Thyroid gland (tissue), 4 donors: Measurements from ENCODE around the gene CD209. TPM values are rescaled to one million over a fixed set of nuclear protein-coding genes. Genes with fewer than 3 reads are reported as not detected.

Experiments used
- DNase-seq, 2 donors: peaks; one replicate each; pipeline ENCODE4 v3.0.0-alpha.2; 2019
- H3K27ac ChIP-seq, 3 donors: fragments of 200-600 bp; sonication (generic); 1 replicate in 2 of 3; 2 replicates in 1 of 3; pipeline ENCODE4 v1.5.1; 2016 to 2019; ENCODE audit warnings: mild to moderate bottlenecking in 1 of 3, moderate library complexity in 1 of 3
- H3K27me3 ChIP-seq: fragments of 200-600 bp; sonication (generic); one replicate; pipeline ENCODE4 v1.5.1; 2019
- H3K36me3 ChIP-seq, 2 donors: fragments of 200-600 bp; sonication (generic); one replicate each; pipeline ENCODE4 v1.5.1; 2016 to 2019
- H3K4me1 ChIP-seq, 2 donors: fragments of 200-600 bp; sonication (generic); one replicate each; pipeline ENCODE4 v1.5.1; 2017 to 2019
- H3K4me3 ChIP-seq, 3 donors: fragments of 200-600 bp; sonication (generic); replicated peaks in 1 of 3; 1 replicate in 2 of 3; 2 replicates in 1 of 3; pipeline ENCODE4 v1.5.1; 2016; ENCODE audit warnings: mild to moderate bottlenecking in 1 of 3
- H3K9me3 ChIP-seq: fragments of 200-600 bp; sonication (generic); one replicate; pipeline ENCODE4 v1.5.1; 2017
- CTCF ChIP-seq, 6 experiments: fragments of 200-600 bp in 3 of 6; fragments of 450-650 bp in 3 of 6; sonication (generic) in 3 of 6; IDR thresholded peaks; one replicate each; pipeline ENCODE4 v1.5.1; 2016 to 2019; ENCODE audit warnings: antibody characterized with exemption in 6 of 6, mild to moderate bottlenecking in 2 of 6, inconsistent platforms in 1 of 6, moderate library complexity in 1 of 6
- POLR2A ChIP-seq, 2 donors: fragments of 450-650 bp; IDR thresholded peaks; one replicate each; pipeline ENCODE4 v1.6.1; 2017; ENCODE audit warnings: antibody characterized with exemption in 2 of 2, mild to moderate bottlenecking in 2 of 2, moderate library complexity in 1 of 2
- WGBS, 2 donors: methylation state at CpG; one replicate each; pipeline ENCODE4 v1.1.5; 2017; 5-methylcytosine and 5-hydroxymethylcytosine counted together
- intact Hi-C: fragments of 100-400 bp; cut with DNase I; formaldehyde crosslinking; loops from one replicate; pipeline ENCODE4 v1.15.1; 2023
- total RNA-seq, 4 donors: library from RNA; depleted of rRNA; stranded (reverse); fragments of >200 nt; gene quantifications; one replicate each; pipeline ENCODE4 v1.2.3, GENCODE V29; 2016

The CD209 gene
- total RNA-seq, 4 donors from 2014 or later: 1.5 to 6.4 (median 3.3) TPM

- H3K36me3 ChIP-seq: no peaks in the 10 kb centered on the region
- TF ChIP-seq POLR2A (IDR thresholded peaks at IDR 0.05) (no peak), CTCF (IDR thresholded peaks at IDR 0.05) (no peak)
- H3K27me3 ChIP-seq: no peaks in the 10 kb centered on the region
- H3K4me3 ChIP-seq: no peak overlapping the region
- intact Hi-C loops: no loop called here
- no peaks in the 10 kb centered on the region for H3K4me1 ChIP-seq
- H3K27ac ChIP-seq: no peak overlapping the region
- no peak for DNase-seq
- no peaks in the 10 kb centered on the region for H3K9me3 ChIP-seq
- WGBS, 2 donors: 51 to 55% methylated on average over 2 of the region's 2 CpGs
Observed at GRCh38 chr19:7699003-7699402, 48.3 kb downstream of the CD209 start.

- Histone ChIP-seq H3K4me3 (no peak overlapping the region), H3K27ac (no peak overlapping the region), H3K4me1 (no peaks in the 10 kb centered on the region), H3K36me3 (no peaks in the 10 kb centered on the region), H3K9me3 (no peaks in the 10 kb centered on the region), H3K27me3 (no peaks in the 10 kb centered on the region)
- TF ChIP-seq POLR2A (IDR thresholded peaks at IDR 0.05): no peak
- TF ChIP-seq CTCF (IDR thresholded peaks at IDR 0.05): no peak
- DNase-seq: no peak
- WGBS, 2 donors: 30 to 40% methylated on average over 4 of the region's 11 CpGs
- intact Hi-C loops: no loop called here
Observed at GRCh38 chr19:7698583-7698982, 48.8 kb downstream of the CD209 start.

GRCh38 chr19:7697721-7698287, 49.5 kb downstream of the CD209 start:
- Histone ChIP-seq H3K27ac (no peak overlapping the region), H3K4me1 (no peaks in the 10 kb centered on the region), H3K27me3 (no peaks in the 10 kb centered on the region), H3K9me3 (no peaks in the 10 kb centered on the region), H3K36me3 (no peaks in the 10 kb centered on the region), H3K4me3 (no peak overlapping the region)
- intact Hi-C loops: no loop called here
- DNase-seq: no peak
- no peak for TF ChIP-seq POLR2A (IDR thresholded peaks at IDR 0.05)
- no peak for TF ChIP-seq CTCF (IDR thresholded peaks at IDR 0.05)
- WGBS, 2 donors: 80 to 83% methylated on average over 10 of the region's 10 CpGs

- H3K9me3 ChIP-seq: no peaks in the 10 kb centered on the region
- TF ChIP-seq CTCF (IDR thresholded peaks at IDR 0.05) (no peak), POLR2A (IDR thresholded peaks at IDR 0.05) (no peak)
- H3K27ac ChIP-seq: no peak overlapping the region
- H3K4me3 ChIP-seq: no peak overlapping the region
- intact Hi-C loops: no loop called here
- WGBS, 2 donors: 64 to 74% methylated on average over 4 of the region's 4 CpGs
- H3K27me3 ChIP-seq: no peaks in the 10 kb centered on the region
- H3K4me1 ChIP-seq: no peaks in the 10 kb centered on the region
- no peak for DNase-seq
- no peaks in the 10 kb centered on the region for H3K36me3 ChIP-seq
Observed at GRCh38 chr19:7694499-7694898, 52.8 kb downstream of the CD209 start.

- intact Hi-C loops: no loop called here
- no peak overlapping the region for H3K27ac ChIP-seq
- no peak for DNase-seq
- no peaks in the 10 kb centered on the region for H3K9me3 ChIP-seq
- no peaks in the 10 kb centered on the region for H3K4me1 ChIP-seq
- no peak overlapping the region for H3K4me3 ChIP-seq
- WGBS, 2 donors: 70 to 92% methylated on average over 13 of the region's 13 CpGs
- H3K27me3 ChIP-seq: no peaks in the 10 kb centered on the region
- TF ChIP-seq CTCF (IDR thresholded peaks at IDR 0.05) (no peak), POLR2A (IDR thresholded peaks at IDR 0.05) (no peak)
- no peaks in the 10 kb centered on the region for H3K36me3 ChIP-seq
Observed at GRCh38 chr19:7692417-7693088, 54.8 kb downstream of the CD209 start.
